GM18520 (cell line): ENCODE measurements around the gene IMPA2.
"Not testable (repeated sequence)": the region's sequence is repeated elsewhere in the genome, so short reads cannot be mapped to it uniquely, and the experiment has no call there.

Experiments used
- ATAC-seq: cut with Tn5 transposase; IDR thresholded peaks from one replicate; pipeline ENCODE4 v1.9.1; 2021; ENCODE audit not compliant: unreplicated experiment

The IMPA2 gene

DNA sequence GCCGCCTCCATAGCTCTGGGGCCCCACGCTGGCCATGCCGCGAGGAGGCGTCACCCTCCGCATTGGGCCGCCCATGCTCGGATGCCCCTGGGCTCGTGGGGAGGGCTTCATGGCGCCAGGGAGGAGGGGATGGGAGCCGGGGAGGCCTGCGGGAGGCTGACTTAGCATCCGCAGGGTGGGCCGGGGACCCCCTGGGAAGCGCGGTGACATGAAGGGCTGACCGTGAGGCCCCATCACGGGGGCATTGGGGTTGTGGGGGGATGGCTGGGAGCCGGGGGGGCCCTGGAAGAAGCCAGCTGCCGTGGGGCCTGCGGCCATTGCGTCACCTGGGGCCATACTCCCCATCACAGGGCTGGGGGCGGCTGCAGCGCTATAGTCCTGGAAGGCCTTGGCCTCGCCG lies 86.4 kb downstream of the IMPA2 start:
- ATAC-seq = no peak

DNA sequence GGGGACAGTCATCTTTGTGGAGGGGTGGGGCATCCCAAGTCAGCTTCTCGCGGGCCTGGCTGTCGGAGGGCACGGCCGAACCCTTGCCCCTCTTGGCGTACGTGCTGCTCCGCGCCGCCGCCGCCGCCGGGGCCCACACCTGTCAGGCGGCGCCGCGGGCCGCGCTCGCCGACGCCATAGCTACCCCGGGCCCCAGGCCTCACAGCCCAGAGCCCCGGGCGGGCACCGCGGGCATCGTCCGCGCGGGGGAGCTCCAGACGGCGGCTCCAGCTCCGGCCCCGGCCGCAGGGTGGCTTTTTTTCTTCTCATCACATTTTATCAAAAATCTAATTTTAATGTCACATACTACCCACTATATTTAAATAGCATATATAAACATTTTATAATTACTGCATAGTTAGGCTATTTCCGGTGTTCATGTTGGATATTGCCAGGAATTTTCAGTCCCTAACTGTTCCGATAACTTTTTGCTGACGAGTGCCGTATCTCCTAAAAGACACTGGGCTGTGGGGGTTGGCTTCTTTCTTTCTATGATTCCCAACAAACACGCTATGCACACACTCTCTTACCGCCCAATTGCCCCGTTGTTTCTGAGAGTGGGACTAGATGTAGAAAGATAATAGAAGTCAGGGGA lies 87.1 kb downstream of the IMPA2 start:
- ATAC-seq = not testable (repeated sequence)

DNA sequence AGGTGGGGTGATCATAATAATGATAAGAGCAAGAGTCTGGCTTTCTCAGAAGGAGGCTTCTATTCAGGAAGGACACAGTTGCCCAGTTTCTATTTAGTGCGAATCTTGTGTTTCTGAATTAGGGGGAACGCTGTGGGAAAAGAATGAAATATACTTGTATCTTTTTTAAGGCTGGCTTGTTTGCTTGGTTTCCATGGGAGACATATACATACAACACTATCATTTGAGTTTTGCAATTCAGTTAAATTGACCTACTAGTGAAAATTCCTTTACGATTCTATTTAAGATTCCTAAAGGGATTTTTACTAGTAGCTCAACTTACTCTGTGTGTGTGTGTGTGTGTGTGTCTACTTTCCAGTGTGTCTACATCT lies 87.6 kb downstream of the IMPA2 start:
- no peak for ATAC-seq

DNA sequence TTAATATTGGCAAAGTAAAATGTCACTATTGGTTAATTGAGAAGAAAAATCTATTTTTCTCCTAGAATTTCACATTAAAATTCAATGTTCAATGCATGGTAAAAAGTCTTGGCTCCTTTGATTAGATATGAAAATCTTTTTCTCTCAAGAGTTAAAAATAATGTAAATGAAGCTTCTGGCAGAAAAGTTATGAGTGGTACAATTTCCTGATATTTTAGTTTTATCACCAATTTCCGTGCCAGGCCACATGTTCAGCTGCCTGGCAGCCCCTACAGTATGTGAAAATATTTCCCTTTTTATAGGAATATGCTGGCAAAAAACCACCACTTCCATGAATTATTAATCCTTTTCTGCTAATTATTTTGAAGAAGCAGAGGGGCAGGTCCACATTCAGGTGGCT lies 89.8 kb downstream of the IMPA2 start:
- not testable (repeated sequence) for ATAC-seq

DNA sequence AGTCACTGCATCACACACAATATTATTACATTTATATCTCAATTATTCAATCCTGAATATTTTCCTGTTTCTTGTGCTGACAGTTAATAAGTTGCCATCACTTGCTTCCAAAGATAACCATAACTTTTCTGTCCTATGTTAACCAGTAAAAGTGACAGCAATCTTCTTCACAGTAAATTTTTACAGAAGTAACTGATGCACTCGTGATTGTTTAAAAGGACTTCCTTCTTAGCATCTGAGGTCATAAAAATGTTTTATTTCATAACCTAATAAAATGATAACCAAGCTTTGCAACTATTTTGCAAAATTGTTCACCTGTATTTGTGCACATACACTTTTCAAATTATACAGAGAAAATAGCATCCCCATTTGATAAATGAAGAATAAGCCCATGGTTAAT lies 91.7 kb downstream of the IMPA2 start:
- no peak for ATAC-seq

DNA sequence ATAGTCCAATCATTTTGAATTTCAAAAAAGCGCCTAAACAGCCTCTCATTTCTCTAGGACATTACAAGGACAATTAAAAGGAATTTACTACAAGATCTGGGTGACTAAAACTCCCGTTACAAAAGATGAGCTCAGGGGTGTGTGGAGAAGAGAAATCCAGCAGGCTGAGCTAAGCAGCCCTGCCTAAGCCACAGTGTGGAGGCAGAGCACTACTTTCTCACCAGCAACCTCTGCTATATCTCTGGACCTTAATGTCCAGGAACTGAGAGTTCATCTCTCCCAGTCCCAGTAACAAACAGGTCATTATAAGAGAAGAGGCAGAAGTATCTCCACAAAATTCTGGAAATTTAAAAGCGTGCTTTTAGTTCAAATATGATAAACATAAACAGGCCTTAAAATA lies 93.4 kb downstream of the IMPA2 start:
- no peak for ATAC-seq

DNA sequence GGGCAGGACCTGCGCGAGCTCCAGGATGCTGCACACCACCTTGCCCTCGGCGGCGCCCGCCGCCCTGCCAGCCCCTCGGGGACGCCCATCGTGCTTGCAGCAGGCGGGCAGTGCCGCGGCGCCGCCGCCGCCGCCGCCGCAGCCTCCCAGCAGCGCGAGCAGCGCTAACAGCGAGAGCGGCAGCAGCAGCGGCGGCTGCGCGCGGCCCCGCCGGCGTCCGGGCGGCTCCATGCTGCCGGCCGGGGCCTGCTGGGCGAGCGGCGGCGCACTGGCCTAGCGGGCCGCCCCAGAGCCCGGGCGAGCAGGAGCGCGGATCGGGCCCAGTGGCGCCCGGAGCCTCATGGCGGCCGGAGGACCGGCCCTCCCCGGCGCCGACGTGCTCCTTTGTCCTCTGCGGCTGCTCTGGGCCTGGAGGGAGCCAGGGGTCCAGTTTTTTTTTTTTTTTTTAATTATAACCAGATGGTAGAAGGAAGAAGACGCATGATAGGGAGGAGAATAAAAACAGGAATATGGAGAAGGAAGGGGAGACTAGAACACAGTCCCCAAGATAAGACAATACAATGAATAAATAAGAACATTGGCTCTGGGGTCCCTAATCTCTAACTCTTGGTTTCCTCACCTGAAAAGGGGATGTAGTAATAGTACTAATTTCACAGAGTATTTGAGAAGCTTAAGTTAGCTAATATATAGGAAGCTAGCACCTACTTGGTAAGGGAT lies 95.3 kb downstream of the IMPA2 start:
- ATAC-seq = no peak

DNA sequence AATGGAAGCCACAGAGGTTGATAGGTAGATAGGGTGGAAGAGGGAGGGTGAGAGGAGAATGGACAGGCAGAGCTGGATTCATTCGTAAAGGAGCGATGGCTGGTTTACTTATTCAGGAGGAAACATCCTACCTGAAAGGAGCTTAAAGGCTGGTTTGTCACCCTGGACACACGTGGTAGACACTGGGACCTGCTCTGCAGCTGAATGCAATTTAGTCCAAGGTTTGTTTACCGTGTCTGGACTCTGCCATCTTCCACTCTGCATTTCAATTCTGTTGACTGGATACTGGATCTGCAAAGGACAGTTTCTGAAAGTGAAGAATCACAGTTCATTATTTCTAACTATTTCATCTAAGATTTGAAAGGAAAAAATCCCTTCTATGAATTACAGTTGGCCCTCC lies 96.7 kb downstream of the IMPA2 start:
- ATAC-seq = not testable (repeated sequence)

DNA sequence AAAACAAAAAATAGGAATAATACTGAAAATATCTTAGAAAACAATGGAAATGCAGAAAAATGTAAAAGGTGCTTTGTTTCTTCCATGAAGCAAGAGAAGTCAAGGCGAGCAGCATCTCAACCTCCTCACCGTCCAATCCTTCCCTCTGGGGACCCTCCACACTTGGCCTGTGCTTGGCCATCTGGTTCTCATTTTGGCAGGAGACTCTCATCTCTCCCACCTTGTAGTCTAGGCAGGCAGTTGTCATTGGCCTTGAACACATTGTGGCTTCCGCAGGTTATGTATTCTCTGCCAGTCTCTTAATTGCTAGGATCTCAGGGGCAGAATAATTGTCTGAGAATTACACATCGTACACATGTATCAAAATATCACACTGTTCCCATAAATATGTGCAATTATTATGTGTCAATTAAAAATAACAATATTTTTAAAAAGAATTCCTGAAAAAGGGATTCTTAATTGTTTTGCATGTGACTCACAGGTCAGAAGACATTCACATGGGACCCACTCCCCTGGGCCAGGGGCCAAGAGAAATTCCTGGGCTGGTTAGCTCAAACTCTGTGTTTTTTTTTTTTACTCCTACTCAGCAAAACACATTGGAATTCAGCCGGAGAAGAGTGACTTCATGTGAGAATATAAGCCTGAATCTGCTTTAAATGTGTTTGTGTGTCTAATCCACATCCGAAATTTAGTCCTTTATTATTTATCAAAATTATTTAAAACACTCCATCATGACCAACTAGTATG lies 98.4 kb downstream of the IMPA2 start:
- ATAC-seq = no peak
